GM18867 (cell line): ENCODE data around the gene ITGAX.

Experiments used
- ATAC-seq: cut with Tn5 transposase; IDR thresholded peaks from one replicate; pipeline ENCODE4 v1.9.1; 2021; ENCODE audit warnings: mild to moderate bottlenecking, moderate library complexity; ENCODE audit not compliant: unreplicated experiment

ITGAX gene

DNA sequence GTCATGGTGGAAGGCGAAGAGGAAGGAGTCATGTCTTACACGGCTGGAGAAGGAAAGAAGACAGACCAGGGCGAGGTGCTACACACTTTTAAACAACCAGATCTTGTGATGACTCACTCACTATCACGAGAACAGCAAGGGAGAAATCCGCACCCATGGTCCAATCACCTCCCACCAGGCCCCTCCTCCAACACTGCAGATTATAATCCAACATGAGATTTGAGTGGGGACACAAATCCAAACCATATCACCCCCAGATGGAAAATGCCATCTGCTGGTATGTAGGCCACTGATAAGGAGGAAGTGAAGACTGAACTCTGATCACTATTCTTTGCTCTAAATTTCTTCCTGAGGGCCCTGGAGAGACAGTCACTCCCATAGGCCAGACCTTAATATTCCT lies 7.5 kb upstream of the ITGAX start:
- ATAC-seq, result no peak

DNA sequence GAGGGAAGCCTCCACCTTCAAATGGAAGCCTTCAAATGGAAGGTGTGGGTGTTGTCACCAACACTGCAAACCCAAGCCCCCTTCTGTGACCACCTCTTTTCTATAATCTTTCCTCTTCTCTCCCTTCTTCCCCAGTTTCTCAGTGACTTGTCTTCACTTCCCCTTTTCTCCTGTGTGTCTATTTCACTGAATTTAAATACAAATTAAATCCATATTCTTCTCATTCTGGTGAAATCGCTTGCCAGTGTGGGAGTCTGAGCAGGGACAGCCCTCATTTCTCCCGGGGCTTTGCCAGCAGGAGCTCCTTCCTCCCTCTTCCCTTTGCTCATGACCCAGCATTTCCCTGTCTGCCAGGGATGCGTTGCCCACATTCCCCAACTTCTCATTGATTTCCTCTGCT lies 6.4 kb upstream of the ITGAX start:
- no peak for ATAC-seq

DNA sequence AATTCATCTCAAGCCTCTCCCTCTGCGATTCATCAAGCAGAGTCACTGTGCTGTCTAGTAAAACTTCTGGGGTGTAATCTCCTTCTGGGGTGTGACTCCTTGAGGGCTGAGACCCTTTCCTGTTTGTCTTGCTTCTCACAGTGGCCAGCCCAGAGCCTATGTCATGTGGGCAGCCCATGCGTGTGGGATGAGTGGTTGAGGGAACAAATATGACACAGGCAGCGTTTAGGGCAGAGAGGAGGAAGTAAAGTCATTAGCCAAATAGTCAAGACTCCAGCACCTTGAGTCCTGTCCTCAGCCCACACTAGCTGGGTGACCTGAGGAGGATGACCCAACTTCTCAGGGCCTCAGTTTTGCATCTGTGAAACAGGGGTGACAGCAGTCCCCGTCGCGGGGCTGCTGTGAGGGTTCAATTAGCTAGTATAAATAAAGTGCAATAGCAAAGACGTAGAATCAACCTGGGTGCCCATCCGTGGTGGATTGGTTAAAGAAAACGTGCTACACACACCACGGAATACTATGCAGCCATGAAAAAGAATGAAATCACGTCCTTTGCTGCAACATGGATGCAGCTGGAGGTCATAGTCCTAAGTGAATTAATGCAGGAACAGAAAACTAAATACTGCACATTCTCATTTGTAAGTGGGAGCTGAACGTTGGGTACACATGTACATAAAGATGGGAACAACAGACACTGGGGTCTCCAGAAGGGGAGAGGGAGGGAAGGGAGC lies 4.5 kb upstream of the ITGAX start:
- ATAC-seq, result no peak

DNA sequence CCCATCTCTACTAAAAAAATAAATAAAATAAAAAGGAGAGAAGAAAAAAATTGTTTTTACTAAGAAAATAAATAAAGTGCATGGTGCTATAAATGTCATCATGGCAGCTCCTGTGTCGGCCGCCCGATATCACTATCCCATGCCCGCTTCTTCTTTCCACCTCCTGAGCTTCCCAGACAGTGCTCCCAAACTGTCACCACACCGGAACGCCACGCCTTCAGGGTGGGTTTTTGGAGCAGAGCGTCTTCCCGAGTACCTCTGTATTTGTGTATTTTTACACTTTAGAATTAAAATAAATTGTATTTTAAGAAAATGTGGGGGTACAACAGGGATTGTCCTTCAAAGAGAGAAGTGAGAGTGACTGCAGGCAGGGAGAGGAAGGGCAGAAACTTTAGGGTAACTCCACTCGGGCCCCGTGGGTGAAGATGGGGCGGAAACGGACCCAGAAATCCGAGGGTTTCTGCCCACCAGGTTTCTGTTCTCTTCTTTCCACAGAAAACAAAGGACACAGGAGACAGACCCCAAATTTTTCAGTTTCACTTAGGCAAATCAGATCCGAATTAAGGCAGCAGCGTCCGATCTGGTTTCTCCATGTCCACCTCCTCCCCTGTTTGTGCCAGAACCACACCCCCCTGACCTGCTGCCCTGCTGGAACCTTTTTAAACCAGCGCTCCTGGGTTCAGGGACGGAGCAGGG lies 3.6 kb upstream of the ITGAX start:
- no peak for ATAC-seq

DNA sequence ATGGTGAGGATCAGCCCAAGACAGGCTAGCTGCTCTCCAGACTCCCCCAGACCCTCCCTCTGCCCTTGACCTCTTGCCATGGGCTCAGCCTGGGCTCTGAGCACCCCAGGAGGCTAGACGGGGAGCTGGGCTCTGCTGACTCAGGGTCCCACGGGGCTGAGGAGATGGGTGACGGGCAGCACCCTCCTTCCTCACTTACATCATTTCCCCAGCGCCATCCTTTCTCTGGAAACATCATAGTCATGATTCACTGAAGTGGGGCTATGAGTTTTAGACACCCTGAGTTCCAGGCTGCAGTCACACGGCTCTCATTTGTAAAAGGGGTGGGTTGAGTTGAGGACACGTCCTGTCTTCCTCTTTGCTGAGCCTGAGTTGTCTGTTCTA lies 3.0 kb upstream of the ITGAX start:
- ATAC-seq, result no peak

DNA sequence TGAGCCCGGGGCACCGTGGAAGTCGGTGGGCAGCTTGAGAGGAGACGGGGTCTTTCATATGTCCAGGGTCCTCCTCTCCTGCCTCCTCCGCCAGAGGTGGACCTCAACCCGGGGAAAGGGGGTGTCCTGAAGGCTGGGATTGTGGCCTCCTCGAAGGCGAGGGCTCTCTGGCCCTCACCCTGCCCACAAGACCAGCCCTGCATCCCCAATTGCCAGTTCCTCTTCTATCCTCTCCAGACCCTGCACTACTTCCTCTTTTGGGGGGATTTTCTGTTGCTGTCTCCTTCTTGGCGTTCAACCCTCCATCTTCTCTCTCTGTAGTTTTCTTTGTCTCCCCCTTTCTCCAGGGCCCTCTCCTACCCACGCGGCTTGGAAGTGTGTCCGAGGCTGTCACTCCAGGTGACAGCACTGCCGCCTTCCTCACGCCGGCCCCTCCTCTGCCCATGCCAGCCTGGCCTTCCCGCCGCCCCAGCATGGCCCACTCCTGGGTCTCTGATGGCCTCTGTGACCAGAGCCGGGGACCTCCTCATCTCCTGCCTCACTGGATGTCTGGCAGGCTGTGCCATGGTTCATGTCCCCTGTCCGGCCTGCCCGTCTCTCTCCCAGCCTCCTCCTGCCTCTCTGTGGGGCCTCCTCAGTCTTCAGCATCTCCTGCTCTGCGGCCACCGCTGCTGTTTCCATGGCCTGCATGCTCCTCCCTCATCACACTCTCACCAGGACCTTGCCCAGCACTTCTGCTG lies 2.4 kb upstream of the ITGAX start:
- ATAC-seq, result no peak

DNA sequence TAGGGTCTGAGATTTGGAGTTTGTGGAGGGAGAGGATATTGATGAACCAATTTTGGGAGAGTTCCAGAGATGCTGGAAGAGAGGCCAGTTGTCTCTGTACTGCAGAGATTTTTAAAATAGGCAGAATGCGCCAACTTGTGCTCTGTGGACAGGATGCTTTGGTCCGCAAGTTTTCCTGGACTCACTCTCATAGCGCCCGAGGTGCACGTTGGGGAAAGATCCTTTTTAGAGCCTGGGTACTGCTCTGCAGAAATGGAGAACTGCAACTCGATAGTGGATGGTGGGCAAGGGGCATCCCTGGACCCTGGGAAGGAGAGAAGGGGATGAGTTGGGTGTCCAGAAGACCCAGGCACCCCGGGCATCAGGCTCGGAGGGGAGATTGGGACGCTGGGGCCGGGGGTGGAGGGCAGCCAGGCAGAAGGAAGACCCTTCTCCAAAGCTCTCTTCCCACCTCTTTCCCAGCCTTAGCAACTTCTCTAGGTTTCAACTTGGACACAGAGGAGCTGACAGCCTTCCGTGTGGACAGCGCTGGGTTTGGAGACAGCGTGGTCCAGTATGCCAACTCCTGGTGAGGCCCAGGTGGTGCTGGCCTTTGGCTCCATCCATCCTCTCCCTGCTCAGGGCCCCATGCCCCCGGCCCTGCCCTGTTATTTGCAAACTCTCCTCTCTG lies 590 bp downstream of the ITGAX start:
- no peak for ATAC-seq

DNA sequence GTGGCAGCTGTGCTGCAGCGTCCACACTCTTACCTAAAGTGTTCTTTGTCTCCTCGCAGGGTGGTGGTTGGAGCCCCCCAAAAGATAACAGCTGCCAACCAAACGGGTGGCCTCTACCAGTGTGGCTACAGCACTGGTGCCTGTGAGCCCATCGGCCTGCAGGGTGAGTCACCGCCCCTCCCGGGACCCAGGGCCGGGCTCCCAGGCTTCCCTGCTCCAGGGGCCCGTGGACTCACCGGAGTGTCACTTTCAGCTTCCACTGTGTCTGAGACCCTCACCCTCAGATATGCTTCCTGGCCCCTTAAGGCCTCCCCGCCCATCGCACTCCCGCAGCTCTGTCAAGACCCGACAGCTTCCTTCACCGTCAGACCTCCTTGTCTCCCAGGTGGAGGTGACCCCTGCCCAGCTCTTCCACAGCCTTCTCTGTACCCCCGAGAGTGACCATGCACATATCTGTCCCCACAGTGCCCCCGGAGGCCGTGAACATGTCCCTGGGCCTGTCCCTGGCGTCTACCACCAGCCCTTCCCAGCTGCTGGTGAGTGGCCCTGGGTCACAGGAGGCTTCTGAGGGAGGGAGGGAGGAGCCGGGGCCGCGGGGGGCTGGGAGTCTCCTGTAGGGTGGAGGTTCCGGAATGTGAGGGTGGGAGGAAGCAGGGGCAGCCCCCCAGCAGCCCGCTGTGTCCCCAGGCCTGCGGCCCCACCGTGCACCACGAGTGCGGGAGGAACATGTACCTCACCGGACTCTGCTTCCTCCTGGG lies 1.8 kb downstream of the ITGAX start:
- no peak for ATAC-seq

DNA sequence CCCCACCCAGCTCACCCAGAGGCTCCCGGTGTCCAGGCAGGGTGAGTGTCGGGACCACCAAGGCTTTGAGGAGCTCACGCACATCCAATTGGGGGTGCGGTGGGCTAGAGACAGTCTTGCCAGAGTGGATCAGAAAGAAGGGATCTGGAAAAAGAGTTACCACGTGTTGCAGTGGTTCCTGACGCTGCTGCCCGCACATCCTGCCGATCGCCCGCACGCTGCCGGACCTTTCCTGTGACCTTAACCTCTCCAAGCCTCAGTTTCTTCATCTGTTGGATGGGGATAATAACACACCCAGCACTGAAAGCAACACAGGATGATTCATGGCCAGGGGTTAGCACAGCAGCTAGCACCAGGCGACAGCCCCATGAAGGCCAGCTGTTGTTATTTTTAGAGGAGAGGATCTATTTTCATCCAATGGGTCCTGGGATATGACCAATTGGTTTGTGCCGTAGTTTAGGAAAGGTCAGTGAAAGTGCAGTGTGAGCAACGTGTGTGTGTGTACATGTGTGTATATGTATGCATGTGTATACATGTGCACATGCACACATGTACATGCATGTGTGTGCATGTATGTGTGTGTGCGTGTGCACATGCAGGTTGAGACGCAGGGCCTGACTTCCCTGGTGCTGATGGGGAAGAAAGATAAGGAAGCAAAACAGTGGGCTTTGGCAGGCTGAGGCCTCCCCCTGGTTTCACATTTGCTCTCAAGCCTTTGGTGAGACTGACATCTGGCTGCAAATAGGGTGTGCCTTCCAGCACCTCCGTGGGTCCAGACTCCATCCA lies 2.5 kb downstream of the ITGAX start:
- ATAC-seq, result no peak

DNA sequence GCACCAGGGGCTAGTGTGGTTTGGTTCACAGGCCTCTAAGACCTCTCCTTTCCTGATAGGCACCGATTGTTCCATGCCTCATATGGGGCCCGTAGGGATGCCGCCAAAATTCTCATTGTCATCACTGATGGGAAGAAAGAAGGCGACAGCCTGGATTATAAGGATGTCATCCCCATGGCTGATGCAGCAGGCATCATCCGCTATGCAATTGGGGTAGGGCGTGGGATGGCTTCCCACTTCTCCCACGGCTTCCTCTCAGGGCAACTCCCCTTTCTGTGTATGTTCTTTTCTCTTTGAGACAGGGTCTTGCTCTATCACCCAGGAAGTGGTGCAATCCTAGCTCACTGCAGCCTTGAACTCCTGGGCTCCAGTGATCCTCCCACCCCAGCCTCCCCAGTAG lies 5.3 kb downstream of the ITGAX start:
- no peak for ATAC-seq

DNA sequence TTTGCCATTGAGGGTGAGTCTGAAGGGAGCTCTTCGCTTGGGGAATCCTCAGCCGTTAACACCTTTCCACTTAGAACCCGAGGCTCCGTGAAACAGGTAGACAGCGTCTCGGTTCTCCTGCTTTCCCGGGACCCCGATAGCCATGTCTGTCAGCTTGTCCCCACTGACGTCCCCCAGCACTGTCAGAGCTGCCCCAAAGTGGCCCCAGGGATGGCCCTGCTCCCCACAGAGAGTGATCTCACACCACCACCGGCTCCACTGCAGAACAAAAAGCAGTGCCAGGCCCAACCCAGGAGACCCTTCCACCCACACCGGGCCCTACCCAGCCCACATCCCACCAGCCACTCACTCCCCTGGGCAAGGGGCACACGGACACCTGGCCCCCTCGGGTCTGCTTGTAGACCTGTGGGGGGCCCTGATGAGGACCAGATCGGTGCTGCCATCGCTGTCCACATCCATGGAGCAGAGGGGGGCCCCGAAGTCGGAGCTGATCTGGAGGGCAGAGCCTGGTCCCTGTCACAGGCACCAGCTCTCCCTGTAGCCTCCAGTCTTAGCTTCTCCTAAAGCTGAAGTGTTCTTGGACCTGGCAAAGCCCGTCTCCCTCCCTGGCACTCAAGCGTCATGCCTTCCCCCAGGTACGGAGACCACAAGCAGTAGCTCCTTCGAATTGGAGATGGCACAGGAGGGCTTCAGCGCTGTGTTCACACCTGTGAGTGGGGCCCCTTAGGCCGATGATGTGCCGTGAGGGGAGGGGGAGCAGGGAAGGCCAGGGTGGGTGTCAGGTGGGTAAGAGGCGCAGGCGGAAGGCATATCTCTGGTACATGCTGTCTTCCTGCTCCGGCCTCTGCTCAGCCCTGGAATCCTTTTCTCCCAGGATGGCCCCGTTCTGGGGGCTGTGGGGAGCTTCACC lies 6.5 kb downstream of the ITGAX start:
- no peak for ATAC-seq

DNA sequence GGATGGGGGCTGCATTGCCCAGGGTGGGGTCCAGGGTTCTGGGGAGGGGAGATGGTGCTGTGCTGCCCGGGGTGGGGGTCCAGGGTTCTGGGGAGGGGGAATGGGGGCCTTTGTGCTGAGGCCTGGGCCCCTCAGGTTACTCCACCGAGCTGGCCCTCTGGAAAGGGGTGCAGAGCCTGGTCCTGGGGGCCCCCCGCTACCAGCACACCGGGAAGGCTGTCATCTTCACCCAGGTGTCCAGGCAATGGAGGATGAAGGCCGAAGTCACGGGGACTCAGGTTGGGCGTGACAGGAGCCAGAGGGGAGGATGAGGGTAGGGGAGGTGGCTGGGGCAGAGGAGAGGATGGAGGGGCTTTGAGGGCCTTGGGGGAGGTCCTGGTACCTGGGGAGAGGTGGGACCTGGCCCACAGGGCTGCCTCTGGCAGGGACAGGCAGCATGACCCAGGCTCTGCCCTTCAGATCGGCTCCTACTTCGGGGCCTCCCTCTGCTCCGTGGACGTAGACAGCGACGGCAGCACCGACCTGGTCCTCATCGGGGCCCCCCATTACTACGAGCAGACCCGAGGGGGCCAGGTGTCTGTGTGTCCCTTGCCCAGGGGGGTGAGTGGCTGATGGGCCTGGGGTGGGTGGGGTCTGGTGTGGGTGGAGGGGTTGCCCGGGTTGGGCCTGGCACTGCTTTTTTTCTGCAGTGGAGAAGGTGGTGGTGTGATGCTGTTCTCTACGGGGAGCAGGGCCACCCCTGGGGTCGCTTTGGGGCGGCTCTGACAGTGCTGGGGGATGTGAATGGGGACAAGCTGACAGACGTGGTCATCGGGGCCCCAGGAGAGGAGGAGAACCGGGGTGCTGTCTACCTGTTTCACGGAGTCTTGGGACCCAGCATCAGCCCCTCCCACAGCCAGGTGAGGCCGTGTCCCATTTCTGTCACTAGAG lies 7.8 kb downstream of the ITGAX start:
- ATAC-seq, result no peak

DNA sequence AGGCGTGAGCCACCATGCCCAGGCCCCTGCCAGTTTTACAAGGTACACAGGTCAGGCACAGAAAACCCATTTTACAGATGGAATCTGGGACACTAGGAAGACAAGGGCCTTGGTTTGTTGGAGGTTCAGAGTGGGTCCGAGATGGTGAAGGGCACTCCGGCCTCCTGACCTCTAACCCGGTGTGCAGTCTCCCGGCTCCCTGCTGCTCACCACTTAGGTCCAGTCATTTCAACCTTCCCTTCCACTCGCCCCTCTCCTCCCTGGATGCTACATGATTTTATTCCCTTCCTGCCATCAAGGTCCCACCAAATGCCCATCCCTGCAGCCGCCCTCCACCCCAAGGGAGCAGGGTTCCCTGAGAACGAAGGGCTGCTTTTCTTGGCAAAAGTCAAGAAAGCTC lies 8.7 kb downstream of the ITGAX start:
- ATAC-seq, result no peak

DNA sequence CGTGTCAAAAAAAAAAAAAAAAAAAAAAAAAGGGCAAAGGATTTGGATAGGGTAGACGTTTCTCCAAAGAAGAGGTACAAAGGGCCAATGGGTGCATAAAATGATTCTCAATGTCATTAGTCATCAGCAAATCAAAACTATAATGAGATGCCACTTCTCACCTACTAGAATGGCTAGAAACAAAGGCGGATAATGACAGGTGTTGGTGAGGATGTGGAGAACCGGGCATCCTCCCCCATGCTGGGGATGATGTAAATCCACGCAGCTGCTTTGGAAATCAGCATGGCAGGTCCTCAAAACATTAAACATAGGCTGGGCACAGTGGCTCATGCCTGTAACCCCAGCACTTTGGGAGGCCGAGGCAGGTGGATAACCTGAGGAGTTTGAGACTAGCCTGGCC lies 9.4 kb downstream of the ITGAX start:
- no peak for ATAC-seq

DNA sequence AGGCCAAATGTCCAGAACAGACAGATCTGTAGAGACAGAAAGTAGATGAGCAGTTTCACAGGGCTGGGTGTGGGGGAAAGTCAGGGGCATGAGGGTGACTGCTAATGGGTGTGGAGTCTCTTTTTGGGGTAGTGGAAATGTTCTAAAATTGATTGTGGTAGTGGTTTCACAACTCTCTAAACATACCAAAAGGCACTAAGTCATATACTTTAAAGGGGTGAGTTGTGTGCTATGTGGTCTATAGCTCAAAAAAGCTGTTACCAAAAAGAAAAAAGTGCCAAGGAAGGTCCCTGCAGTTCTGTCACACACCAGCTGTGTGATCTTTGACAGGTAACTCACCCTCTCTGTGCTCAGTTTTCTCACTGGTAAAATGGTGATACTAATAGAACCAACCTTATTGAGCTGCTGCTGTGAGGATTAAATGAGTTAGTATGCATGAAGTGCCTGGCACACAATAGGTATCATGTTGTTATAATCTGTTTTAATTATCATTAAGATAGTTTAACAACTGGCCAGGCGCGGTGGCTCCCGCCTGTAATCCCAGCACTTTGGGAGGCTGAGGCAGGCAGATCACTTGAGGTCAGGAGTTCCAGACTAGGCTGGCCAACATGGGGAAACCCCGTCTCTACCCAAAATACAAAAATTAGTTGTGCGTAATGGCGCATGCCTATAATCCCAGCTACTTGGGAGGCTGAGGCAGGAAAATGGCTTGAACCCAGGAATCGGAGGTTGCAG lies 10.3 kb downstream of the ITGAX start:
- peak; percentile 86 for ATAC-seq

DNA sequence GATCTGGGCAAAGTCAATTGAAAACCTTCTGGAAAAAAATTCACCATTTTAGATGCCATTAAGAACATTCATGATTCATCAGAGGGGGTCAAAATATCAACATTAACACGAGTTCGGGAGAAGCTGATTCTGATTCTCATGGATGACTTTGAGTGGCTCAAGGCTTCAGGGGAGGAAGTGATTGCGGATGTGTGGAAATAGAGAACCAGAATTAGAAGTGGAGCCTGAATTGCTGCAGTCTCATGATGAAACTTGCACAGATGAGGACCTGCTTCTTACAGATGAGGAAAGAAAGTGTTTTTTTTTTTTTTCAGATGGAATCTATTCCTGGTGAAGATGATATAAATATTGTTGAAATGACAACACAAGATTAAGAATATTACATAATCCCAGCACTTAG lies 12.9 kb downstream of the ITGAX start:
- ATAC-seq, result no peak

DNA sequence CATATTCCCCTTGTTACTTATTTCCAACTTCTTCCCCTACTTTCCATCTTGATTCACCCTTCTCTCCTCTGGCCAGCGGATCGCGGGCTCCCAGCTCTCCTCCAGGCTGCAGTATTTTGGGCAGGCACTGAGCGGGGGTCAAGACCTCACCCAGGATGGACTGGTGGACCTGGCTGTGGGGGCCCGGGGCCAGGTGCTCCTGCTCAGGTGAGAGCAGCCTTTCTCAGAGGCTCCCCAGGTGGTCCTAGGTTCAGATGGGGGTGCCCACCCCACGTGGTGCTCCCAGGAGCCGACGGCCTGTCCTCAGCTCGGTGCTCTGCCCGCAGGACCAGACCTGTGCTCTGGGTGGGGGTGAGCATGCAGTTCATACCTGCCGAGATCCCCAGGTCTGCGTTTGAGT lies 16.0 kb downstream of the ITGAX start:
- ATAC-seq, result no peak
